Measurements from ENCODE around the gene GPR55. TPM values are rescaled to one million over a fixed set of nuclear protein-coding genes. Genes with fewer than 3 reads are reported as not detected.

The GPR55 gene
- total RNA-seq, 1 donor from 2014 or later, result 0.28 TPM

GRCh38 chr2:230942371-230942770 lies 17.3 kb upstream of the GPR55 start:
- no peak for DNase-seq (ENCODE audit: low spot score)
- H3K9me3 Mint-ChIP-seq (ENCODE audit: unreplicated experiment), result no peaks in the 10 kb centered on the region
- H3K4me3 Mint-ChIP-seq (ENCODE audit: unreplicated experiment), result no peak overlapping the region
- no peak for TF ChIP-seq CTCF (IDR thresholded peaks at IDR 0.05; ENCODE audit: unreplicated experiment)
- H3K27ac Mint-ChIP-seq (ENCODE audit: unreplicated experiment), result no peak overlapping the region
- H3K27me3 Mint-ChIP-seq (ENCODE audit: unreplicated experiment), result peaks cover 6% of the 10 kb centered on the region
- H3K36me3 Mint-ChIP-seq (ENCODE audit: low read depth, unreplicated experiment), result no peaks in the 10 kb centered on the region
- H3K4me1 Mint-ChIP-seq (ENCODE audit: unreplicated experiment), result no peaks in the 10 kb centered on the region

DNA sequence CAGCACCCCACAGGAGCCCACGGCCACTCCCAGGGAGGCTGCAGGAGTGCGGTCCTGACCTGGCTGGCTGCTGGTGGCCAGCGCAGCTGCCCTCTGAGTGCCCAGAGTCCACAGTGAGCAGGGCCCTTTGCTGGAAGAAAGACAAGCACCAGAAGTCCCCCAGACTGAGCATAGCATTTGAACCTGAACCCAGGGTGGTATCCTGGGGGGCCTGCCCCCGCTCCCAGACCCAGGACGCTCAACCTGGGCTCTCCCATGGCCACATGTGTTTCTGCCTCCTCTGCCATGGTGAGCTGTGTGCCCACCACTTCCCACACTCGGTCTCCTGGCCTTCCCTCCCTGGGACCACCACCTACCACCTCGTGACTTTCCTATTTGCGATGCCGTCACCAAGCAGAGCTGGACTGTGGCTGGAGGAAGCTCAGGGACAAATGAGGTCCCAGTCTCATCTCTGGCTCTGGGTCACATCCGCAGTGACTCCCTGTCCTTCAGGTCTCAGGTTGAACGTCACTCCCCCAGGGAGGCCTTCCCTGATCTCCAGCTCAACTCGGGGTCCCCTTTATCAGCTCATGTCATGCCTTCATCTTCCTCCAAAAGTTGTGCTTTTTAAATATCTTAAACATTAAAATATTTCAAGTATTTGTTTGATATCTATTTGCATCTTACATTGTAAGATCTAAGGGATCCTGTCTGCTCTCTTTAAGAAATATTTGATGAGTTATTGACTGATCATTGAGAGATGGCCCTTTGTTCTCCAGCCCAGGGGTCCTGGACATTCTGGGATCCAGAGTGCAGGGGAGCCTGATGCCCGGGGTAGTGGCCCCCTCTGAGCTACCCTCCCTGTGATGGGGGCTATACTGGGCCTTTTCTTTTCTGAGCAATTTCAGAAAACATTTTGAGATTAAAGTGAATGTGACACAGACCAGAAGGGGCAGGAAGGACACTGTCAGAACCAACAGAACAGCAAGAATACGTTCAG lies 16.4 kb upstream of the GPR55 start:
- TF ChIP-seq CTCF (IDR thresholded peaks at IDR 0.05; ENCODE audit: unreplicated experiment), result no peak
- no peak for DNase-seq (ENCODE audit: low spot score)
- no peak overlapping the region for H3K4me3 Mint-ChIP-seq (ENCODE audit: unreplicated experiment)
- H3K27me3 Mint-ChIP-seq (ENCODE audit: unreplicated experiment), result peaks cover 6% of the 10 kb centered on the region
- H3K27ac Mint-ChIP-seq (ENCODE audit: unreplicated experiment), result no peak overlapping the region
- H3K36me3 Mint-ChIP-seq (ENCODE audit: low read depth, unreplicated experiment), result peaks cover 2% of the 10 kb centered on the region
- no peaks in the 10 kb centered on the region for H3K4me1 Mint-ChIP-seq (ENCODE audit: unreplicated experiment)
- H3K9me3 Mint-ChIP-seq (ENCODE audit: unreplicated experiment), result no peaks in the 10 kb centered on the region

GRCh38 chr2:230940471-230940815 lies 15.4 kb upstream of the GPR55 start:
- no peak for DNase-seq (ENCODE audit: low spot score)
- no peak for TF ChIP-seq CTCF (IDR thresholded peaks at IDR 0.05; ENCODE audit: unreplicated experiment)
- H3K4me1 Mint-ChIP-seq (ENCODE audit: unreplicated experiment), result no peaks in the 10 kb centered on the region
- H3K9me3 Mint-ChIP-seq (ENCODE audit: unreplicated experiment), result no peaks in the 10 kb centered on the region
- no peak overlapping the region for H3K27ac Mint-ChIP-seq (ENCODE audit: unreplicated experiment)
- peaks cover 4% of the 10 kb centered on the region for H3K36me3 Mint-ChIP-seq (ENCODE audit: low read depth, unreplicated experiment)
- peaks cover 6% of the 10 kb centered on the region for H3K27me3 Mint-ChIP-seq (ENCODE audit: unreplicated experiment)
- no peak overlapping the region for H3K4me3 Mint-ChIP-seq (ENCODE audit: unreplicated experiment)

GRCh38 chr2:230939691-230940470 lies 14.8 kb upstream of the GPR55 start:
- no peak for DNase-seq (ENCODE audit: low spot score)
- TF ChIP-seq CTCF (IDR thresholded peaks at IDR 0.05; ENCODE audit: unreplicated experiment), result no peak
- peaks cover 4% of the 10 kb centered on the region for H3K36me3 Mint-ChIP-seq (ENCODE audit: low read depth, unreplicated experiment)
- H3K4me3 Mint-ChIP-seq (ENCODE audit: unreplicated experiment), result no peak overlapping the region
- H3K4me1 Mint-ChIP-seq (ENCODE audit: unreplicated experiment), result no peaks in the 10 kb centered on the region
- H3K27me3 Mint-ChIP-seq (ENCODE audit: unreplicated experiment), result peaks cover 6% of the 10 kb centered on the region
- no peaks in the 10 kb centered on the region for H3K9me3 Mint-ChIP-seq (ENCODE audit: unreplicated experiment)
- H3K27ac Mint-ChIP-seq (ENCODE audit: unreplicated experiment), result no peak overlapping the region
